SK-N-SH treated with all-trans-retinoic acid at 6 μM for 48 hours (cell line): ENCODE data around the gene PTPRN2.

Experiments
- ARNTL ChIP-seq: fragments of 450-650 bp; formaldehyde crosslinking; IDR thresholded peaks from 2 replicates; pipeline ENCODE4 v1.5.0; 2020; ENCODE audit warnings: low read depth, mild to moderate bottlenecking, moderate library complexity, borderline replicate concordance
- CREB5 ChIP-seq: fragments of 250-450 bp; sonication (Bioruptor Pico); IDR thresholded peaks from 2 replicates; pipeline ENCODE4 v1.5.1; 2020; ENCODE audit warnings: low read depth, mild to moderate bottlenecking, moderate library complexity
- CSRNP3 ChIP-seq: fragments of 250-450 bp; sonication (Bioruptor Pico); IDR thresholded peaks from 2 replicates; pipeline ENCODE4 v1.5.1; 2021; ENCODE audit warnings: mild to moderate bottlenecking, moderate library complexity
- ESRRG ChIP-seq: fragments of 250-450 bp; sonication (Bioruptor Pico); IDR thresholded peaks from 2 replicates; pipeline ENCODE4 v1.6.1; 2021; ENCODE audit warnings: mild to moderate bottlenecking
- RARB ChIP-seq: fragments of 250-450 bp; sonication (Bioruptor Pico); IDR thresholded peaks from 2 replicates; pipeline ENCODE4 v1.8.0; 2021; ENCODE audit warnings: mild to moderate bottlenecking, moderate library complexity
- TCF4 ChIP-seq: fragments of 250-450 bp; sonication (Bioruptor Pico); IDR thresholded peaks from 2 replicates; pipeline ENCODE4 v1.8.0; 2021; ENCODE audit warnings: mild to moderate bottlenecking, moderate library complexity, borderline replicate concordance
- TOX ChIP-seq: fragments of 250-450 bp; sonication (Bioruptor Pico); IDR thresholded peaks from 2 replicates; pipeline ENCODE4 v1.8.0; 2021; ENCODE audit warnings: mild to moderate bottlenecking, moderate library complexity, borderline replicate concordance
- ZFP30 ChIP-seq: fragments of 450-650 bp; formaldehyde crosslinking; IDR thresholded peaks from 2 replicates; pipeline ENCODE4 v1.5.0; 2022; ENCODE audit warnings: mild to moderate bottlenecking, moderate library complexity
- ZNF565 ChIP-seq: fragments of 450-650 bp; formaldehyde crosslinking; conservative IDR thresholded peaks from 2 replicates; pipeline ENCODE4 v1.5.0; 2020; ENCODE audit warnings: low read depth, mild to moderate bottlenecking, moderate library complexity
- TF ChIP-seq, protein P1 (sequence below): fragments of 250-450 bp; sonication (Bioruptor Pico); IDR thresholded peaks from 2 replicates; pipeline ENCODE4 v1.8.0; 2021; ENCODE audit warnings: low read depth, mild to moderate bottlenecking, moderate library complexity, borderline replicate concordance
- TF ChIP-seq, protein P2 (sequence below): fragments of 250-450 bp; sonication (Bioruptor Pico); IDR thresholded peaks from 2 replicates; pipeline ENCODE4 v1.8.0; 2020; ENCODE audit warnings: mild to moderate bottlenecking, moderate library complexity, borderline replicate concordance

DNA sequence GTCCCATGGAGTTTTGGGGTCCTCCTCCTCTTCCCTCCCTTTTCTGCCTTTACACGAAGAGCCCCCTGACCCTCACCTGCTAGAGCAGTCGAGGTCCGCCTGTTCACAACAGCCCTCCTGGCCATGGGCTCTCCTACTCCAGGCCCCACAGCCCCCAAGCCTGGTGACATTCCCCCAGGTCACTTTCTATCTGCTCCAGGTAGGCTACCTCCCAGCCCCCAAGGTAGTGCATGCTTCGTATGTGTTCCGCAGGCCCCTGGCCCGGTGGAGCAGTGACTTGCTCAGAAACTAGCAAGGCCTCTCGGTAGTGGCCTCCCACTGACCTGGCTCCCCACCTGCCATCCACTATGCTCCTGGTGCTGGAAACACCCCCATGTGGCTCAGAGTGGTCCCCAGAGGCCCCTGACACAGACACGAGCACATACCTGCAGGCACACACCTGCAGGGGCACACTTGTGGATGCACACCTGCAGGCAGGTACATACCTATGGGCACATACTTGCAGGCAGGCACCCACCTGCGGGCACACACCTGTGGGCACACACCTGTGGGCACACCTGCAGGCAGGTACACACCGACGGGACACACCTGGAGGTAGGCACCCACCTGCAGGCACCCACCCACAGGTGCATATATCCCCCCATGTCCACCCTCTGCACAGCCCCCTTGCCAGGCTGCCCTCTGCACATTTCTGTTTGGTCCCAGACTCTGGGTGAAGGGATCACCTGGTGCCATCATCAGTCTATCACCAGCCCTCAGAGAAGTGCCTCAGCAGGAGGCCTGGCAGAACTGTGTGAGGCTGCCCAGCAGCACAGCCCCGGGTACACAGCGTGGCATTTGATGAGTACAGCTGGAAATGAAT lies 322.5 kb downstream of the PTPRN2 start:
- TF ChIP-seq CSRNP3 (no peak), RARB (CRISPR knock-in tag) (no peak), ESRRG (no peak), TOX (CRISPR knock-in tag) (no peak), TCF4 (CRISPR knock-in tag) (no peak), CREB5 (no peak), ARNTL (CRISPR knock-in tag) (no peak), ZFP30 (no peak), ZNF565 (CRISPR knock-in tag) (no peak)
- TF ChIP-seq, protein P1, sequence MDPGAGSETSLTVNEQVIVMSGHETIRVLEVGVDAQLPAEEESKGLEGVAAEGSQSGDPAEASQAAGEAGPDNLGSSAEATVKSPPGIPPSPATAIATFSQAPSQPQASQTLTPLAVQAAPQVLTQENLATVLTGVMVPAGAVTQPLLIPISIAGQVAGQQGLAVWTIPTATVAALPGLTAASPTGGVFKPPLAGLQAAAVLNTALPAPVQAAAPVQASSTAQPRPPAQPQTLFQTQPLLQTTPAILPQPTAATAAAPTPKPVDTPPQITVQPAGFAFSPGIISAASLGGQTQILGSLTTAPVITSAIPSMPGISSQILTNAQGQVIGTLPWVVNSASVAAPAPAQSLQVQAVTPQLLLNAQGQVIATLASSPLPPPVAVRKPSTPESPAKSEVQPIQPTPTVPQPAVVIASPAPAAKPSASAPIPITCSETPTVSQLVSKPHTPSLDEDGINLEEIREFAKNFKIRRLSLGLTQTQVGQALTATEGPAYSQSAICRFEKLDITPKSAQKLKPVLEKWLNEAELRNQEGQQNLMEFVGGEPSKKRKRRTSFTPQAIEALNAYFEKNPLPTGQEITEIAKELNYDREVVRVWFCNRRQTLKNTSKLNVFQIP: no peak
- TF ChIP-seq, protein P2, sequence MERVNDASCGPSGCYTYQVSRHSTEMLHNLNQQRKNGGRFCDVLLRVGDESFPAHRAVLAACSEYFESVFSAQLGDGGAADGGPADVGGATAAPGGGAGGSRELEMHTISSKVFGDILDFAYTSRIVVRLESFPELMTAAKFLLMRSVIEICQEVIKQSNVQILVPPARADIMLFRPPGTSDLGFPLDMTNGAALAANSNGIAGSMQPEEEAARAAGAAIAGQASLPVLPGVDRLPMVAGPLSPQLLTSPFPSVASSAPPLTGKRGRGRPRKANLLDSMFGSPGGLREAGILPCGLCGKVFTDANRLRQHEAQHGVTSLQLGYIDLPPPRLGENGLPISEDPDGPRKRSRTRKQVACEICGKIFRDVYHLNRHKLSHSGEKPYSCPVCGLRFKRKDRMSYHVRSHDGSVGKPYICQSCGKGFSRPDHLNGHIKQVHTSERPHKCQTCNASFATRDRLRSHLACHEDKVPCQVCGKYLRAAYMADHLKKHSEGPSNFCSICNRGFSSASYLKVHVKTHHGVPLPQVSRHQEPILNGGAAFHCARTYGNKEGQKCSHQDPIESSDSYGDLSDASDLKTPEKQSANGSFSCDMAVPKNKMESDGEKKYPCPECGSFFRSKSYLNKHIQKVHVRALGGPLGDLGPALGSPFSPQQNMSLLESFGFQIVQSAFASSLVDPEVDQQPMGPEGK (CRISPR knock-in tag): no peak
